ENCODE data around the gene TRIP13. TPM values are rescaled to one million over a fixed set of nuclear protein-coding genes. Genes with fewer than 3 reads are reported as not detected.

Gene TRIP13
- total and polyA plus RNA-seq, 2 experiments from 2014 or later: 42.5 to 44.8 TPM

DNA sequence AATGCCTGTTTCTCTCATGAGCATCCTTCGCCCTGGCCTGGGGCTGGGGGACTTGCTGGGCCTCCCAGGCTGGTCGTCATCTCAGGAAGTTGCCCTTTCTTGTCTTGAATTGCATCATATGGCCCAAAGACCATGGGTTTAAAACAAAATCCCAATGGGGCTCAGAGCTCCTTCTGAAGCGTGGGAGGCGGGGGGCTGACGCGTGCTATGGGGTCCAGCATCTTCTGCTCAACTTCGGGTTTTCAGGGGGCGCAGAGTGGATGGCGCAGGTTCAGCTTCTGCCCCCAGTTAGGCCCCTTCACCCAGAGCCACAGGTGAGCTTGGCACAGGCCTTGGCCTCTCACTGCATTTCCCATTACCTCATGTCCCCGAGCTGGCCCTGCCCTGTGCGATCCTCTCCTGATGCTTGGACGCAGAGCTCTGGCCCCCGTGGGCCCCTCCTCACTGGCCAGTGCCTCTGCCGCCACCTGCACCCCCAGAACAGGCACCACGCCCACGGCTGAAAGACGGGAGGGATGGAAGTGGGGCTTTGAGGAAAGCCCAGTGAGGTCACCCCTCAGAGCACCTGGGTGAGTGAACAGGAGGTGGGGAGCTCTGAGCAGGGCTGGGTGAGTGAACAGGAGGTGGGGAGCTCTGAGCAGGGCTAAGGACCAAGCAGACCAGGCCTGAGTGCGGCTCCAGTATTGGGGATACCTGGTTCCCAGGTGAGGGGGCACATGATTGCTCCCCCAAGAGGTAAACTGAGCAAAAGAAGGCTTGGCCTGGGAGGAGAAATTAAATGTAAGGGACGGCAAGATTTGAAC is 56.0 kb downstream of the TRIP13 start:
- Mint-ChIP-seq H3K9me3 (no peaks in the 10 kb centered on the region), H3K36me3 (ENCODE audit: low read depth) (no peaks in the 10 kb centered on the region), H3K27ac (no peak overlapping the region), H3K4me1 (peaks cover 7% of the 10 kb centered on the region; the same call in 2 of the 3 replicates), H3K4me3 (no peak overlapping the region), H3K27me3 (ENCODE audit: insufficient read depth, low read depth, poor library complexity) (peaks cover 16% of the 10 kb centered on the region)
- Histone ChIP-seq H3K9me2 (ENCODE audit: insufficient read depth) (no peaks in the 10 kb centered on the region), H3K4me3 (no peak overlapping the region), H3K27me3 (ENCODE audit: insufficient read depth) (no peaks in the 10 kb centered on the region), H3K27ac (ENCODE audit: low read depth) (no peak overlapping the region), H3K4me2 (no peak overlapping the region), H3K79me2 (replicated peaks; ENCODE audit: insufficient read depth) (no peaks in the 10 kb centered on the region), H3F3A (replicated peaks; ENCODE audit: low read depth) (no peaks in the 10 kb centered on the region), H3K4me1 (ENCODE audit: insufficient read depth) (no peaks in the 10 kb centered on the region), H4K20me1 (replicated peaks; ENCODE audit: insufficient read depth) (no peaks in the 10 kb centered on the region), H2AFZ (no peak overlapping the region), H3K36me3 (ENCODE audit: insufficient read depth) (no peaks in the 10 kb centered on the region)
- TF ChIP-seq NANOG (IDR thresholded peaks at IDR 0.05; ENCODE audit: borderline replicate concordance): no peak
- no peak for TF ChIP-seq STAT1 (IDR thresholded peaks at IDR 0.05; ENCODE audit: unreplicated experiment)
- TF ChIP-seq, protein P1, sequence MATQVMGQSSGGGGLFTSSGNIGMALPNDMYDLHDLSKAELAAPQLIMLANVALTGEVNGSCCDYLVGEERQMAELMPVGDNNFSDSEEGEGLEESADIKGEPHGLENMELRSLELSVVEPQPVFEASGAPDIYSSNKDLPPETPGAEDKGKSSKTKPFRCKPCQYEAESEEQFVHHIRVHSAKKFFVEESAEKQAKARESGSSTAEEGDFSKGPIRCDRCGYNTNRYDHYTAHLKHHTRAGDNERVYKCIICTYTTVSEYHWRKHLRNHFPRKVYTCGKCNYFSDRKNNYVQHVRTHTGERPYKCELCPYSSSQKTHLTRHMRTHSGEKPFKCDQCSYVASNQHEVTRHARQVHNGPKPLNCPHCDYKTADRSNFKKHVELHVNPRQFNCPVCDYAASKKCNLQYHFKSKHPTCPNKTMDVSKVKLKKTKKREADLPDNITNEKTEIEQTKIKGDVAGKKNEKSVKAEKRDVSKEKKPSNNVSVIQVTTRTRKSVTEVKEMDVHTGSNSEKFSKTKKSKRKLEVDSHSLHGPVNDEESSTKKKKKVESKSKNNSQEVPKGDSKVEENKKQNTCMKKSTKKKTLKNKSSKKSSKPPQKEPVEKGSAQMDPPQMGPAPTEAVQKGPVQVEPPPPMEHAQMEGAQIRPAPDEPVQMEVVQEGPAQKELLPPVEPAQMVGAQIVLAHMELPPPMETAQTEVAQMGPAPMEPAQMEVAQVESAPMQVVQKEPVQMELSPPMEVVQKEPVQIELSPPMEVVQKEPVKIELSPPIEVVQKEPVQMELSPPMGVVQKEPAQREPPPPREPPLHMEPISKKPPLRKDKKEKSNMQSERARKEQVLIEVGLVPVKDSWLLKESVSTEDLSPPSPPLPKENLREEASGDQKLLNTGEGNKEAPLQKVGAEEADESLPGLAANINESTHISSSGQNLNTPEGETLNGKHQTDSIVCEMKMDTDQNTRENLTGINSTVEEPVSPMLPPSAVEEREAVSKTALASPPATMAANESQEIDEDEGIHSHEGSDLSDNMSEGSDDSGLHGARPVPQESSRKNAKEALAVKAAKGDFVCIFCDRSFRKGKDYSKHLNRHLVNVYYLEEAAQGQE (IDR thresholded peaks at IDR 0.05; ENCODE audit: unreplicated experiment): no peak
- DNase-seq (ENCODE audit: low spot score): no peak
- ATAC-seq: no peak

DNA sequence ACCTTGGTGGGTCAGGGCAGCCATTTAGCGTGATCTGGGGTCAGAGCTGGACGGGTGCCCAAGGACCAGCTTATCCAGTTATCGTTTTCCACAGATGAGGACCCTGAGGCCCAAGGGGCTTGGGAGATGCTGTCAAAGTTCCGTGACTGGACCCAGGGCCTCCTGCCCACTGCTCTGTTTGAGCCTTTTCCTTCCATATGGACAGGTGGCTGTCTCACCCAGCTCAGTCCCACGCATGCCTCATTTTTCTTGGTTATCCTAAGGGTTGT is 56.5 kb downstream of the TRIP13 start:
- H3K4me2 ChIP-seq: no peak overlapping the region
- peaks cover 12% of the 10 kb centered on the region for H3K27me3 Mint-ChIP-seq (ENCODE audit: insufficient read depth, low read depth, poor library complexity)
- H3K36me3 Mint-ChIP-seq (ENCODE audit: low read depth): no peaks in the 10 kb centered on the region
- no peaks in the 10 kb centered on the region for H3K9me2 ChIP-seq (ENCODE audit: insufficient read depth)
- no peak for DNase-seq (ENCODE audit: low spot score)
- no peak overlapping the region for H3K4me3 Mint-ChIP-seq
- no peak for TF ChIP-seq JUNB (IDR thresholded peaks at IDR 0.05; ENCODE audit: unreplicated experiment)
- TF ChIP-seq, protein P1 (IDR thresholded peaks at IDR 0.05; ENCODE audit: unreplicated experiment): no peak
- no peak for TF ChIP-seq CREB1 (CRISPR knock-in tag; IDR thresholded peaks at IDR 0.05; ENCODE audit: low read depth)
- no peak for TF ChIP-seq EZH2 (IDR thresholded peaks at IDR 0.05; ENCODE audit: low read depth, unreplicated experiment)
- no peak for TF ChIP-seq POLR2AphosphoS5 (IDR thresholded peaks at IDR 0.05; ENCODE audit: low read depth)
- H3F3A ChIP-seq (replicated peaks; ENCODE audit: low read depth): no peaks in the 10 kb centered on the region
- peaks cover 7% of the 10 kb centered on the region; the same call in 2 of the 3 replicates for H3K4me1 Mint-ChIP-seq
- no peaks in the 10 kb centered on the region for H3K36me3 ChIP-seq (ENCODE audit: insufficient read depth)
- no peaks in the 10 kb centered on the region for H3K9me3 Mint-ChIP-seq
- no peak for ATAC-seq
- H3K4me3 ChIP-seq: no peak overlapping the region
- no peak overlapping the region for H3K27ac ChIP-seq (ENCODE audit: low read depth)
- no peak overlapping the region for H3K27ac Mint-ChIP-seq
- H3K4me1 ChIP-seq (ENCODE audit: insufficient read depth): no peaks in the 10 kb centered on the region
- H3K27me3 ChIP-seq (ENCODE audit: insufficient read depth): no peaks in the 10 kb centered on the region
- H4K20me1 ChIP-seq (replicated peaks; ENCODE audit: insufficient read depth): no peaks in the 10 kb centered on the region
- H3K79me2 ChIP-seq (replicated peaks; ENCODE audit: insufficient read depth): no peaks in the 10 kb centered on the region
- no peak overlapping the region for H2AFZ ChIP-seq
